GM23248 (cell line): Measurements from ENCODE around the gene GGTLC3. TPM values are rescaled to one million over a fixed set of nuclear protein-coding genes. Genes with fewer than 3 reads are reported as not detected.
"Not testable (repeated sequence)": the region's sequence is repeated elsewhere in the genome, so short reads cannot be mapped to it uniquely, and the experiment has no call there.

Experiments used
- DNase-seq: peaks from one replicate; pipeline ENCODE4 v3.0.0-alpha.2; 2015
- H2AFZ ChIP-seq: fragments of 200-600 bp; sonication (generic); 2 replicates; pipeline ENCODE4 v1.6.1; 2016; ENCODE audit warnings: antibody characterized with exemption
- H3F3A ChIP-seq: fragments of 200-600 bp; sonication (generic); 2 replicates; pipeline ENCODE4 v1.6.1; 2016; ENCODE audit warnings: mild to moderate bottlenecking, antibody characterized with exemption, mixed run types; ENCODE audit not compliant: insufficient read depth
- H3K27ac ChIP-seq: fragments of 200-600 bp; sonication (generic); 2 replicates; pipeline ENCODE4 v1.5.1; 2016; ENCODE audit warnings: mild to moderate bottlenecking
- H3K27me3 ChIP-seq: fragments of 200-600 bp; sonication (generic); replicated peaks from 2 replicates; pipeline ENCODE4 v1.6.1; 2016; ENCODE audit warnings: mild to moderate bottlenecking; ENCODE audit not compliant: insufficient read depth
- H3K36me3 ChIP-seq: fragments of 200-600 bp; sonication (generic); 2 replicates; pipeline ENCODE4 v1.6.1; 2016; ENCODE audit warnings: low read depth, mild to moderate bottlenecking
- H3K4me1 ChIP-seq: fragments of 200-600 bp; sonication (generic); 2 replicates; pipeline ENCODE4 v1.6.1; 2016; ENCODE audit warnings: mild to moderate bottlenecking; ENCODE audit not compliant: insufficient read depth
- H3K4me2 ChIP-seq: fragments of 200-600 bp; sonication (generic); one replicate; pipeline ENCODE4 v1.6.1; 2016; ENCODE audit warnings: mild to moderate bottlenecking; ENCODE audit not compliant: unreplicated experiment
- H3K4me3 ChIP-seq: fragments of 200-600 bp; sonication (generic); 2 replicates; pipeline ENCODE4 v1.5.1; 2016; ENCODE audit warnings: mild to moderate bottlenecking
- H3K79me2 ChIP-seq: fragments of 200-600 bp; sonication (generic); 2 replicates; pipeline ENCODE4 v1.6.1; 2016; ENCODE audit warnings: mild to moderate bottlenecking; ENCODE audit not compliant: insufficient read depth
- H3K9ac ChIP-seq: fragments of 200-600 bp; sonication (generic); 2 replicates; pipeline ENCODE4 v1.6.1; 2016; ENCODE audit warnings: mild to moderate bottlenecking
- H3K9me2 ChIP-seq: fragments of 200-600 bp; sonication (generic); 2 replicates; pipeline ENCODE4 v1.6.1; 2016; ENCODE audit warnings: mixed run types, mild to moderate bottlenecking, moderate library complexity; ENCODE audit not compliant: insufficient read depth
- H3K9me3 ChIP-seq: fragments of 200-600 bp; sonication (generic); one replicate; pipeline ENCODE4 v1.6.1; 2017; ENCODE audit warnings: low read depth
- H4K20me1 ChIP-seq: fragments of 200-600 bp; sonication (generic); 2 replicates; pipeline ENCODE4 v1.6.0; 2016; ENCODE audit not compliant: insufficient read depth
- WGBS, 2 experiments: methylation state at CpG; one replicate each; pipeline ENCODE4 v1.1.6; 2015 to 2017; ENCODE audit warnings: low lambda C conversion rate in 2 of 2, low coverage in 1 of 2; ENCODE audit errors: missing lambda C conversion rate in 2 of 2; 5-methylcytosine and 5-hydroxymethylcytosine counted together
- in situ Hi-C: fragments of 300-500 bp; cut with MboI; formaldehyde crosslinking; loops from 2 replicates; pipeline ENCODE4 v1.15.0; 2020
- polyA plus RNA-seq: library from polyadenylated mRNA; unstranded; fragments of >200 nt; fragmentation: Nextera tagmentation; extraction: Ambion mirVana; gene quantifications from 2 replicates; pipeline ENCODE4 v1.2.1, GENCODE V29; 2016
- total RNA-seq: library from RNA; depleted of rRNA; stranded (reverse); fragments of >200 nt; shearing (Covaris generic); gene quantifications from 2 replicates; pipeline ENCODE4 v1.2.3, GENCODE V29; 2014; rRNA removed

Gene GGTLC3
- total and polyA plus RNA-seq, 2 experiments from 2014 or later = not detected

DNA sequence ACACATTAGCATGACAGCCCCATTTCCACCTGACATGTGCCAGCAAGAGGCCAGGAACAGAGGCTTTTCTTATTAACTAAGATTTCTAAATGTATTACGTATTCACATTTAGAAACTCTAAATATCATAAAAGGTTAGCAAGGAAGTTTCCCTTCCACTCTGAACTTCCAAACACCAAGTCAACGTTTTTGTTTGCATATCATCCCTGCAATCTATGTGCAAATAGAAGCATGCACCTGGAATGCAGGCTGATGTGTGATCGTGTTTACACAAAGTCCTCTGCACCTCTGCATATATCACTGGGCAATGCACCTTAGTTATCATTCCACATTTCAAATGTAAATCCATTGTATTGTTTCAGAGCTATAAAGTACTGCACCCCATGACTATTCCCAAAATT is 21.7 kb downstream of the GGTLC3 start:
- WGBS, 2 experiments = no CpG with 5 or more reads among the region's 3 CpGs
- DNase-seq, in situ Hi-C loops, H3K27me3 ChIP-seq, H3K9me3 ChIP-seq, H3K4me3 ChIP-seq, H3F3A ChIP-seq, H3K79me2 ChIP-seq, H2AFZ ChIP-seq, H3K9me2 ChIP-seq, H3K4me2 ChIP-seq, H3K9ac ChIP-seq, H4K20me1 ChIP-seq, H3K36me3 ChIP-seq, H3K27ac ChIP-seq, H3K4me1 ChIP-seq: not testable (repeated sequence)

Other genes starting within 250 kb of the GGTLC3 start
- gene TMEM191B, start 9.6 kb upstream of the GGTLC3 start, total RNA-seq = not detected in 2 replicates
- 0.30 and 1.0 TPM in 2 replicates for gene TMEM191B, start 9.6 kb upstream of the GGTLC3 start, polyA plus RNA-seq
- gene RIMBP3, start 93.8 kb upstream of the GGTLC3 start, total RNA-seq = 0.51 and 0.76 TPM in 2 replicates
- 0.32 and 0.44 TPM in 2 replicates for gene RIMBP3, start 93.8 kb upstream of the GGTLC3 start, polyA plus RNA-seq